Left lung (tissue), 10 donors: ENCODE data around the gene TNIK. TPM values are rescaled to one million over a fixed set of nuclear protein-coding genes. Genes with fewer than 3 reads are reported as not detected.

Source experiments
- ATAC-seq: fragments of 200-7000 bp; cut with Tn5 transposase; one replicate; pipeline ENCODE4 v1.9.1; 2020; ENCODE audit warnings: moderate library complexity
- DNase-seq, 4 donors: peaks; one replicate each; pipeline ENCODE4 v3.0.0-alpha.2; 2013 to 2020
- H3K27ac ChIP-seq, 2 donors: fragments of 200-600 bp; sonication (generic) in 1 of 2; one replicate each; pipeline versions ENCODE4 v1.5.0 to v1.8.0; 2020 to 2021
- H3K27me3 ChIP-seq, 2 donors: fragments of 200-600 bp; sonication (generic) in 1 of 2; one replicate each; pipeline versions ENCODE4 v1.5.0 to v1.8.0; 2020 to 2021
- H3K36me3 ChIP-seq, 2 donors: fragments of 200-600 bp; sonication (generic) in 1 of 2; one replicate each; pipeline versions ENCODE4 v1.5.0 to v1.8.0; 2020 to 2021
- H3K4me1 ChIP-seq, 2 donors: fragments of 200-600 bp; one replicate each; pipeline ENCODE4 v1.8.0; 2021
- H3K4me3 ChIP-seq, 2 donors: fragments of 200-600 bp; sonication (generic) in 1 of 2; one replicate each; pipeline versions ENCODE4 v1.5.0 to v1.8.0; 2020 to 2021; ENCODE audit warnings: mild to moderate bottlenecking in 1 of 2
- H3K9me3 ChIP-seq, 2 donors: fragments of 200-600 bp; sonication (generic) in 1 of 2; one replicate each; pipeline versions ENCODE4 v1.5.0 to v1.8.0; 2020 to 2021
- intact Hi-C, 2 donors: fragments of 100-400 bp; cut with DNase I; formaldehyde crosslinking; loops; one replicate each; pipeline versions ENCODE4 v1.11.2 to v1.14.2; 2022
- polyA plus RNA-seq, 6 donors: library from polyadenylated mRNA; unstranded; fragments of 120-200 nt; gene quantifications; one replicate each; pipeline ENCODE4 v1.2.1, GENCODE V29; 2013; ENCODE audit not compliant: insufficient read length in 6 of 6
- total RNA-seq, 2 donors: library from RNA; stranded (reverse); fragmentation: NEBNext Ultra II Directional; extraction: Animal tissue kit (Norgen Biotek cat#: 25700); gene quantifications; one replicate each; pipeline ENCODE4 v1.2.1, GENCODE V29; 2021
- TF ChIP-seq, protein P1 (sequence below), 2 donors: fragments of 200-600 bp; sonication (generic) in 1 of 2; IDR thresholded peaks; one replicate each; pipeline versions ENCODE4 v1.5.0 to v1.8.0; 2021; ENCODE audit warnings: antibody characterized with exemption in 2 of 2
- donor health status: DM: no; HTN: yes; CAD: no.
- donor health status: DM: no; HTN: no; CAD: no.

Gene TNIK
- total and polyA plus RNA-seq, 8 donors, result 14.8 to 42.0 (median 17.4) TPM

- H3K4me3 ChIP-seq, result no peak overlapping the region
- no peak for ATAC-seq
- H3K4me1 ChIP-seq, result peaks cover 0 to 6% of the 10 kb centered on the region in 2 donors
- no peaks in the 10 kb centered on the region for H3K9me3 ChIP-seq
- no peaks in the 10 kb centered on the region for H3K27me3 ChIP-seq
- DNase-seq, result no peak
- TF ChIP-seq, protein P1, sequence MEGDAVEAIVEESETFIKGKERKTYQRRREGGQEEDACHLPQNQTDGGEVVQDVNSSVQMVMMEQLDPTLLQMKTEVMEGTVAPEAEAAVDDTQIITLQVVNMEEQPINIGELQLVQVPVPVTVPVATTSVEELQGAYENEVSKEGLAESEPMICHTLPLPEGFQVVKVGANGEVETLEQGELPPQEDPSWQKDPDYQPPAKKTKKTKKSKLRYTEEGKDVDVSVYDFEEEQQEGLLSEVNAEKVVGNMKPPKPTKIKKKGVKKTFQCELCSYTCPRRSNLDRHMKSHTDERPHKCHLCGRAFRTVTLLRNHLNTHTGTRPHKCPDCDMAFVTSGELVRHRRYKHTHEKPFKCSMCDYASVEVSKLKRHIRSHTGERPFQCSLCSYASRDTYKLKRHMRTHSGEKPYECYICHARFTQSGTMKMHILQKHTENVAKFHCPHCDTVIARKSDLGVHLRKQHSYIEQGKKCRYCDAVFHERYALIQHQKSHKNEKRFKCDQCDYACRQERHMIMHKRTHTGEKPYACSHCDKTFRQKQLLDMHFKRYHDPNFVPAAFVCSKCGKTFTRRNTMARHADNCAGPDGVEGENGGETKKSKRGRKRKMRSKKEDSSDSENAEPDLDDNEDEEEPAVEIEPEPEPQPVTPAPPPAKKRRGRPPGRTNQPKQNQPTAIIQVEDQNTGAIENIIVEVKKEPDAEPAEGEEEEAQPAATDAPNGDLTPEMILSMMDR (IDR thresholded peaks at IDR 0.05), result no peak
- intact Hi-C loops, result no loop called here
- no peaks in the 10 kb centered on the region for H3K36me3 ChIP-seq
- no peak overlapping the region for H3K27ac ChIP-seq
These were observed 28.3 kb upstream of the TNIK start for GRCh38 chr3:171488479-171488878.

DNA sequence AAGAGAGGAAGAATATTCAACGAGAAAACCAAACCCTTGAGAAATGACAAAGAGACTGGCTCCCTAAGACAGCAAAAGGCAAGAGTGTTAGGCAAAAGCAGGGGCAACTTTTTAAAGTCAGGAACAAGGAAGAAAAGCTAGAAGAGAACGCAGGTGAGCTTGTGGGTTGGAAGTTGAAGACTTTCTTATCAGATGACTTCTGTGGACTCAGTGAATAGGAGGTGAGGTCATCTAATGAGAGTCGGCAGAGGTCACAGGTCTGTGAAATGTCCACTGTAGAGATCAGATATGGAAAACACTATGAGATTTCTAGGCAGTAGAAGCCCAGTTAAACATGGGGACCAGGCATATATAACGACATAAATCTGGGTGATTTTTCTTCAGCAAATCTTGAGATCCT, 27.2 kb upstream of the TNIK start:
- H3K36me3 ChIP-seq, result no peaks in the 10 kb centered on the region
- no peaks in the 10 kb centered on the region for H3K9me3 ChIP-seq
- H3K4me3 ChIP-seq, result no peak overlapping the region
- ATAC-seq (no peak), DNase-seq (no peak)
- H3K4me1 ChIP-seq, result peaks cover 0 to 6% of the 10 kb centered on the region in 2 donors
- no peaks in the 10 kb centered on the region for H3K27me3 ChIP-seq
- TF ChIP-seq, protein P1 (IDR thresholded peaks at IDR 0.05), result no peak
- H3K27ac ChIP-seq, result no peak overlapping the region
- intact Hi-C loops, result no loop called here

GRCh38 chr3:171485338-171485737, 25.1 kb upstream of the TNIK start:
- intact Hi-C loops, result no loop called here
- TF ChIP-seq, protein P1 (IDR thresholded peaks at IDR 0.05), result no peak
- Histone ChIP-seq H3K36me3 (no peaks in the 10 kb centered on the region), H3K27ac (no peak overlapping the region), H3K27me3 (no peaks in the 10 kb centered on the region), H3K9me3 (no peaks in the 10 kb centered on the region), H3K4me3 (no peak overlapping the region), H3K4me1 (no peaks in the 10 kb centered on the region)
- no peak for DNase-seq
- no peak for ATAC-seq

DNA sequence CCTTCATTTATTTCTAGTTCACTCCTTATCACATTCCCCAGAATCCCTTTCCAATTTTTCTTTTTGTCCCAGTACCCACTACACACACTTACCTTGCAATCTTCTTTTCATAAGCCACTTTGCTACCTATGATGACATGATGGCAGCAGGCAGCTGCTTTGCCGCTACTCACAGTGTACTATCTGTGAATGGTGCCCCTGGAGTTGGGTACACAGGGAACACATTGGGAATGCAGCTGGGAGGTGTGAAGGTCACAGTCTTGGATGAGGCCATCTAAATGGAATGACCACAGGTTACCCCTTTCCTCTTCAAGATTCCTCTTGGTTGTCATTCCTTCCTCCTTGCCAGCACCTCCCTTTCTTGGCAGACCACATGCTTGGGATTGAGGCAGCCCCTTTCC, 20.8 kb upstream of the TNIK start:
- TF ChIP-seq, protein P1 (IDR thresholded peaks at IDR 0.05), result no peak
- no peak overlapping the region for H3K27ac ChIP-seq
- H3K36me3 ChIP-seq, result no peaks in the 10 kb centered on the region
- no peaks in the 10 kb centered on the region for H3K9me3 ChIP-seq
- H3K4me1 ChIP-seq, result no peaks in the 10 kb centered on the region
- ATAC-seq (no peak), DNase-seq (no peak)
- H3K4me3 ChIP-seq, result no peak overlapping the region
- no peaks in the 10 kb centered on the region for H3K27me3 ChIP-seq
- intact Hi-C loops, result no loop called here

DNA sequence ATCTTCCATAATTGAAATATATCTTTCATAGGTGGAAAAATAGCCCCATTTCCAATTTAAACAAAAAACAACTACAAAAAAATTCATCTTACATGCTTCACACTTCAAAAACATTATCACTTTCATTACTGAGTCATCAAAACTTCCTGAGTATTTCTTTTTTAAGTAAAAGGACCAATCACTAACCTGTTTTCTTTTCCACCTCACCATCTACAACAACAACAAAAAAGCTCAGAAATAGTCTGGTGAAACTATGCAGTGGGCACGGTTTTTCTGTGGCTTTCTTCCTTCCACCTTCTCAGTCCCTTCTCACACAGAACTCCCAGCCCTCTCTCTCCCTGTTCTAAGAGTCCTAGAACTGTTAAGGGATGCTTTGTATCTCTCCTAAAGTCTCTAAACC, 20.3 kb upstream of the TNIK start:
- no peak for DNase-seq
- no peaks in the 10 kb centered on the region for H3K4me1 ChIP-seq
- no peak overlapping the region for H3K4me3 ChIP-seq
- intact Hi-C loops, result no loop called here
- H3K9me3 ChIP-seq, result no peaks in the 10 kb centered on the region
- H3K36me3 ChIP-seq, result no peaks in the 10 kb centered on the region
- no peak overlapping the region for H3K27ac ChIP-seq
- TF ChIP-seq, protein P1 (IDR thresholded peaks at IDR 0.05), result no peak
- ATAC-seq, result no peak
- no peaks in the 10 kb centered on the region for H3K27me3 ChIP-seq
